SK-N-MC (cell line): ENCODE data around the gene GIGYF2.

ENCODE experiments used
- DNase-seq: peaks from one replicate; pipeline ENCODE4 v3.0.0-alpha.2; 2011; ENCODE audit warnings: low read depth, low spot score
- H3K27ac ChIP-seq: fragments of 200-600 bp; sonication (generic); 2 replicates; pipeline ENCODE4 v1.5.1; 2016; ENCODE audit warnings: mixed run types
- H3K36me3 ChIP-seq: fragments of 200-600 bp; sonication (generic); 2 replicates; pipeline ENCODE4 v1.6.1; 2017; ENCODE audit warnings: antibody characterized with exemption, low read length, mixed read lengths; ENCODE audit not compliant: insufficient read depth
- H3K4me3 ChIP-seq: fragments of 200-600 bp; sonication (generic); 2 replicates; pipeline ENCODE4 v1.5.1; 2016
- H3K9ac ChIP-seq: fragments of 200-600 bp; sonication (generic); 2 replicates; pipeline ENCODE4 v1.8.0; 2017; ENCODE audit warnings: mixed run types, mixed read lengths; ENCODE audit not compliant: insufficient read length
- H3K9me3 ChIP-seq: fragments of 200-600 bp; sonication (generic); 2 replicates; pipeline ENCODE4 v1.6.1; 2017; ENCODE audit warnings: low read depth, mild to moderate bottlenecking, antibody characterized with exemption, low read length, moderate library complexity, mixed read lengths
- EZH2 ChIP-seq: fragments of 200-600 bp; sonication (generic); IDR thresholded peaks from one replicate; pipeline ENCODE4 v1.6.1; 2017; ENCODE audit warnings: antibody characterized with exemption
- FOXP2 ChIP-seq: optimal IDR thresholded peaks from 2 replicates; pipeline ENCODE3; 2011; ENCODE audit warnings: mild to moderate bottlenecking, moderate library complexity; ENCODE audit not compliant: insufficient read depth; ENCODE audit errors: extremely low read length, control extremely low read depth
- POLR2AphosphoS5 ChIP-seq: IDR thresholded peaks from 2 replicates; pipeline ENCODE4 v1.6.1; 2012; ENCODE audit warnings: mild to moderate bottlenecking, low read depth, low read length, borderline replicate concordance

The GIGYF2 gene

DNA sequence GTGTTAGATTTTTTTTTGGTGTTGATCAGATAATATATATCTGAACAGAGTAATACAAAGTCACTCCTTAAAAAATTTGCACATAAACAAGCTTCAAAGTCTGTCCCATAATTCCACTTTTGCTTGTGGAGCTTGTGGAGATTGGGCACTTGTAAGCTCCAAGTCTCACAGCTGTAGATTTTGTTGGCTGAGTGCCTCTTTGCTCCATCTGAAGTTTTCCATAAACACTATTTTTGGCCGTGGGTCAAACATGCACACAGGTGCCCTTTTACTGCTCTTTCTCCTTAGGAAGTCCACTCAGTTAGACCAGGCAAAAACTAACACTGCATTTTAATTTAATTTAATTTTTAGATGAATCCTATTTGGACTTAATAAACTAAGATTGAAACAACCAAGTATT, 82.8 kb downstream of the GIGYF2 start:
- Histone ChIP-seq H3K36me3 (0 out of 2 replicates have a peak, but pooled peaks cover 3% of the 10 kb centered on the region), H3K9me3 (no peaks in the 10 kb centered on the region), H3K4me3 (no peak overlapping the region), H3K9ac (no peak overlapping the region), H3K27ac (no peak overlapping the region)
- TF ChIP-seq POLR2AphosphoS5, result no peak
- TF ChIP-seq EZH2, result no peak
- no peak for TF ChIP-seq FOXP2
- no peak for DNase-seq

DNA sequence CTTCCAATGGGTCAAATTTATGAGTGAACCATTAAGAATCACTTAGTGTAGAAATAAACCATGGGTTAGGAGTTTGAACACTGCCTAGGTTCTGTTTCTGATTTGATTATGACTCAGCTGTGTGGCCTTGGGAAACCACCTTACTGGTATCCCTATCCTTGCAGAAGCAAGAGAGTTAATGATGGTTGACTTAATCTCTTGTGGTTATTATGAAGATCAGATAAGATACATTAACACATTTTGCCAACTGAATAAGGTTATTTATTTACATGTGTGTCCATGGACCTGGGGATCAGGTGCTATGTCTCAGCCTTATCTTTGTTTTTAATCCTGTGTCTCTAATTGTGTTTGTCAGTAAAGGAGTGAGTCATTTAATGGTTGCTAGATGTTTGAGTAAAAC, 84.6 kb downstream of the GIGYF2 start:
- TF ChIP-seq FOXP2, result no peak
- TF ChIP-seq EZH2, result no peak
- TF ChIP-seq POLR2AphosphoS5, result no peak
- Histone ChIP-seq H3K9ac (no peak overlapping the region), H3K9me3 (no peaks in the 10 kb centered on the region), H3K4me3 (no peak overlapping the region), H3K36me3 (peaks cover 12% of the 10 kb centered on the region), H3K27ac (no peak overlapping the region)
- no peak for DNase-seq

DNA sequence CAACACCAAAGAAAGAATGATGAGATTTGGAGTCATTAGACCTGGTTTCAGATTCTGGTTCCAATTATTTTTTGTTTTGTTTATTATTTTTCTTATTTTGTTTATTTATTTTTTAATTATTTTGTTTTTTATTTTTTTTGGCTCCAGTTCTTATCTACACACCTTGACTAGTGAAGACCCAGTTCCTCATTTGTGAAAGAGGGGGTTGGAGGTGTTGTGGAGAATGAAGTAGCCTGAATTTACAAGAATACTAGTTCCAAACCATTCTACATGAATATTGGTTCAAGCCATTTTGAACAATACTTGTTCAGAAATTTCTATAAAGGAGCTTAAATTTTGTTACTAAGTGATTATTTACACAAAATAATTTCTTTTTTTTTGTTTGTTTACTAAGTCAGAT, 86.1 kb downstream of the GIGYF2 start:
- H3K9me3 ChIP-seq, result no peaks in the 10 kb centered on the region
- H3K4me3 ChIP-seq, result no peak overlapping the region
- peaks cover 24% of the 10 kb centered on the region for H3K36me3 ChIP-seq

DNA sequence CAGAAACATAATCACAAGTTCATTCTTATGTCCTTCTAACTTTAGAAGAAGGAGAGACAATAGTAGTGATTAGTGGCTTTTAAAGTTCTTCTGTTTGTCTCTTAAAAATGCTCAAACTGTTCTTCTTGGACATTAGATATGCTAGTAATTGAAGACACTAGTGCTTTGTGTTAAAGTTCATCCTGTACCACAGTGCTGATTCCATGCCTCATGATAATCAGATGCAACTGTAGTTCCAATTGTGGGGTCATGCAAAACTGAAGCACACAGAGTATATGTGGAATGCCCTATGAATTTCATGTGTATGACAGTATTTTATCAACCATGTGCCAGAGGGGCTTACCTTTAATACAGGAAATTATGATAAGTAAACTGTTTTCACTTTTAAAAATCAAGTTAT, 90.7 kb downstream of the GIGYF2 start:
- Histone ChIP-seq H3K9me3 (no peaks in the 10 kb centered on the region), H3K4me3 (no peak overlapping the region), H3K36me3 (peaks cover 66% of the 10 kb centered on the region), H3K27ac (peak overlapping the region; percentile 28; the same call in 1 of the 2 replicates), H3K9ac (no peak overlapping the region)
- no peak for DNase-seq
- no peak for TF ChIP-seq EZH2

More for the DNA sequence above, 86.1 kb downstream of the GIGYF2 start:
- no peak overlapping the region for H3K9ac ChIP-seq
- no peak for DNase-seq
- TF ChIP-seq EZH2 (no peak), POLR2AphosphoS5 (no peak), FOXP2 (no peak)
- no peak overlapping the region for H3K27ac ChIP-seq

DNA sequence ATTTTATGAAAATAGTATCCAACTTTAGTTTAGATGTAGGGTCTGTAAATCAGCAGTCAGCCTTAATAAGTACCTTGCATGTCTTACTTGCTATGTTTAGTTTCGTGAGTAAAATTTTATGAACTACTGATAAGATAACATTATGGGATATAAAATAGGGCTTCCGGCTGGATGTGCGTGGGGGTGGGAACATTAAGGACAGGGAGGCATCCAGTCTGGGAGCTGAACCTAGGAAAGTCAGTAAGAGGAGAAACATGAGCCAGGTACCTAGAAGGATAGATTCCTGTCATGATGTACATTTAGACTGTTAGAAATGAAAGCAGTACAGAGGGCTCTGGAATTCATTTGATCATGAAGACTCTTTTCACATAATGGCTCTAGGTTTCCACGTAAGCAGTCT, 92.0 kb downstream of the GIGYF2 start:
- H3K9me3 ChIP-seq, result no peaks in the 10 kb centered on the region
- H3K36me3 ChIP-seq, result peaks cover 77% of the 10 kb centered on the region
- no peak overlapping the region for H3K4me3 ChIP-seq
- no peak for DNase-seq
- H3K27ac ChIP-seq, result no peak overlapping the region
- H3K9ac ChIP-seq, result no peak overlapping the region
- no peak for TF ChIP-seq FOXP2
- no peak for TF ChIP-seq POLR2AphosphoS5
- TF ChIP-seq EZH2, result no peak

DNA sequence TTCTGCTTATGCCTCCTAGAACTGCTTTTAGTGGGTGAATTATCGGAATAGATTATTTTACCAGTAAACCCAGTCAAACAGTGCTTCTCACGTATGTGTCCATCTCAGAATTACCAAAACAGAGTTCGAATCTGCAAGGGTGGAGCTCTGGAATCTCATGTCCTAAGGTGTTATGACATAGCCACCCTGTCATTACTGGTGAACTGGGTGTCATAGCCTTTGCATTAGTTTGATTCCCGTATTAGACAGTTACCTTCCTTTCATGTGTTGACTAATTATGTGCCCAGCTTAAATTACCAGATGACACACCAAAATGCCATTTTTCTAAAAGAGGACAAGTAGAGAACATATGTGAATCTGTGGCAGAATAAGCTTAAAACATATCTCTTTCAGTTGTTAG, 94.4 kb downstream of the GIGYF2 start:
- Histone ChIP-seq H3K9ac (no peak overlapping the region), H3K4me3 (no peak overlapping the region), H3K36me3 (peaks cover 94% of the 10 kb centered on the region), H3K27ac (no peak overlapping the region), H3K9me3 (no peaks in the 10 kb centered on the region)
- no peak for DNase-seq
- TF ChIP-seq POLR2AphosphoS5 (no peak), FOXP2 (no peak), EZH2 (no peak)

DNA sequence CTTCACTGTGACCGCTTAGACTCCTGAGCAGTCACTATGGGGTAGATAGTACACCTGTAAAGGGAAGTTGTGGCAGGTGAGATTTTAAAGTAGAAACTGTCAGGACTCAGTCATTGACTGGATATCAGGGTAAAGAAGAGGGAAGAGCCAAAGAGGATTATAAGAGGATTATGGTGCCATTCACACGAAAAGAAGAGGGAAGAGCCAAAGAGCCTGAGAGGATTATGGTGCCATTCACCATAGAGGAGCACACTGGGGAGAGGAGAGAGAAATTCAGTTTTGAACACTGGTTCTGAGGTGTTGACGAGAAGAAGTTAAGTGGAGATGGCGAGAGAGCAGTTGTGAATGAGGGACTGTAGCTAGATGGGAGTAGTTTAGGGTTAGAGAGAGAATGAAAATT, 96.1 kb downstream of the GIGYF2 start:
- TF ChIP-seq EZH2 (no peak), POLR2AphosphoS5 (no peak), FOXP2 (no peak)
- peaks cover 89% of the 10 kb centered on the region for H3K36me3 ChIP-seq
- no peak for DNase-seq

DNA sequence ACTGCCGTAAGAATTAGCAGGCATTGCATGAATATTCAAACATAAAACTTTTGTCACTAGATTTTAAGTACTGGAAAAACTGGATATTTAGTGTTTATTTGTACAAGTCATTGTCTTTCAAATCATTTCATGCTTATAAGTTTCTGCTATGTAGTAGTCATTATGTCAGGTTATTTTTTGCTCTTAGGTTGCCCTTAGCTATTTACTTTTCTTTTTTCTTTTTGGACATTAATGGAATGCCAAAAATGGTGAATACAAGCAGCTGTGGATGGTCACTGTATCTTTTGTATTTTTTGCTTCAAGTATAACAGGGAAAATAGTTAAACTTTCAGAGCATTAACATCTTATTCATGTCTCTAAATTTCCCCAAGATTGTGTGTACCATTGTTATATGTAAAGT, 97.8 kb downstream of the GIGYF2 start:
- Histone ChIP-seq H3K4me3 (no peak overlapping the region), H3K36me3 (peaks cover 86% of the 10 kb centered on the region), H3K9me3 (no peaks in the 10 kb centered on the region), H3K27ac (peak overlapping the region; percentile 33; the same call in 1 of the 2 replicates), H3K9ac (no peak overlapping the region)
- no peak for TF ChIP-seq FOXP2
- TF ChIP-seq POLR2AphosphoS5, result no peak
- no peak for TF ChIP-seq EZH2
- DNase-seq, result no peak

More for the DNA sequence above, 96.1 kb downstream of the GIGYF2 start:
- Histone ChIP-seq H3K4me3 (no peak overlapping the region), H3K27ac (no peak overlapping the region), H3K9me3 (no peaks in the 10 kb centered on the region), H3K9ac (no peak overlapping the region)

DNA sequence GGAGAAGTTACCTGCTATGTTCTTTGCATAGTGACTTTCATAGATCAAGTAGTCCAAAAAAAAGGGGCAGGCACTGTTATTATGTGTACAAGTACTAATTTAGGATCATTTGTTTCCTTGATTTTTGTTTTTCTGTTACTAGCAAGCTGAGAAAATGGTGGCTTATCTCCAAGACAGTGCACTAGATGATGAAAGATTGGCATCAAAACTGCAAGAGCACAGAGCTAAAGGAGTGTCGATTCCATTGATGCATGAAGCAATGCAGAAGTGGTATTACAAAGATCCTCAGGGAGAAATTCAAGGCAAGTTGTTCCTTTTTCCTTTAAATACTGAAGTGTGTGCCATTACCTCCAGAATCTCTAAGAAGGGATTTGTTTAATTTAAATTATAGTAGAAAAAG, 98.8 kb downstream of the GIGYF2 start:
- H3K9ac ChIP-seq, result peak overlapping the region; percentile 36
- no peak overlapping the region for H3K4me3 ChIP-seq
- peaks cover 86% of the 10 kb centered on the region for H3K36me3 ChIP-seq
- H3K9me3 ChIP-seq, result no peaks in the 10 kb centered on the region
- TF ChIP-seq FOXP2, result no peak
- no peak for TF ChIP-seq POLR2AphosphoS5
- TF ChIP-seq EZH2, result no peak
- DNase-seq, result no peak
- peak overlapping the region; percentile 59; the same call in 1 of the 2 replicates for H3K27ac ChIP-seq
